Right atrium auricular region (tissue), 2 donors: ENCODE measurements around the gene CDK5RAP2. TPM values are rescaled to one million over a fixed set of nuclear protein-coding genes. Genes with fewer than 3 reads are reported as not detected.

Experiments used
- DNase-seq: peaks from one replicate; pipeline ENCODE4 v3.0.0-alpha.2; 2019; ENCODE audit warnings: low spot score
- H3K27ac ChIP-seq, 2 donors: fragments of 200-600 bp; sonication (generic); 1 replicate in 1 of 2; 2 replicates in 1 of 2; pipeline ENCODE4 v1.5.1; 2016 to 2019
- H3K27me3 ChIP-seq, 2 donors: fragments of 200-600 bp; sonication (generic); one replicate each; pipeline versions ENCODE4 v1.5.1 to v1.6.0; 2017 to 2019
- H3K36me3 ChIP-seq: fragments of 200-600 bp; sonication (generic); one replicate; pipeline ENCODE4 v1.5.1; 2016
- H3K4me1 ChIP-seq, 2 donors: fragments of 200-600 bp; sonication (generic); one replicate each; pipeline versions ENCODE4 v1.5.1 to v1.6.0; 2017 to 2019
- H3K4me3 ChIP-seq, 2 donors: fragments of 200-600 bp; sonication (generic); 1 replicate in 1 of 2; 2 replicates in 1 of 2; pipeline ENCODE4 v1.5.1; 2017 to 2019; ENCODE audit warnings: mild to moderate bottlenecking in 1 of 2, moderate library complexity in 1 of 2
- H3K9me3 ChIP-seq, 2 donors: fragments of 200-600 bp; sonication (generic); one replicate each; pipeline ENCODE4 v1.5.1; 2019
- total RNA-seq, 2 donors: library from RNA; depleted of rRNA; stranded (reverse); fragments of >200 nt; gene quantifications; one replicate each; pipeline ENCODE4 v1.1.0, GENCODE V29; 2016
- TF ChIP-seq, protein P1 (sequence below), 2 donors: fragments of 200-600 bp; sonication (generic); IDR thresholded peaks; one replicate each; pipeline ENCODE4 v1.5.1; 2019; ENCODE audit warnings: antibody characterized with exemption in 2 of 2

CDK5RAP2 gene
- total RNA-seq, 2 donors from 2014 or later, result 36.7 to 40.4 TPM

GRCh38 chr9:120569556-120569955, 10.4 kb downstream of the CDK5RAP2 start:
- Histone ChIP-seq H3K27ac (no peak overlapping the region), H3K4me1 (peaks cover 0 to 26% of the 10 kb centered on the region in 2 donors), H3K27me3 (no peaks in the 10 kb centered on the region), H3K9me3 (no peaks in the 10 kb centered on the region), H3K4me3 (no peak overlapping the region), H3K36me3 (peaks cover 56% of the 10 kb centered on the region)
- DNase-seq, result no peak
- TF ChIP-seq, protein P1, sequence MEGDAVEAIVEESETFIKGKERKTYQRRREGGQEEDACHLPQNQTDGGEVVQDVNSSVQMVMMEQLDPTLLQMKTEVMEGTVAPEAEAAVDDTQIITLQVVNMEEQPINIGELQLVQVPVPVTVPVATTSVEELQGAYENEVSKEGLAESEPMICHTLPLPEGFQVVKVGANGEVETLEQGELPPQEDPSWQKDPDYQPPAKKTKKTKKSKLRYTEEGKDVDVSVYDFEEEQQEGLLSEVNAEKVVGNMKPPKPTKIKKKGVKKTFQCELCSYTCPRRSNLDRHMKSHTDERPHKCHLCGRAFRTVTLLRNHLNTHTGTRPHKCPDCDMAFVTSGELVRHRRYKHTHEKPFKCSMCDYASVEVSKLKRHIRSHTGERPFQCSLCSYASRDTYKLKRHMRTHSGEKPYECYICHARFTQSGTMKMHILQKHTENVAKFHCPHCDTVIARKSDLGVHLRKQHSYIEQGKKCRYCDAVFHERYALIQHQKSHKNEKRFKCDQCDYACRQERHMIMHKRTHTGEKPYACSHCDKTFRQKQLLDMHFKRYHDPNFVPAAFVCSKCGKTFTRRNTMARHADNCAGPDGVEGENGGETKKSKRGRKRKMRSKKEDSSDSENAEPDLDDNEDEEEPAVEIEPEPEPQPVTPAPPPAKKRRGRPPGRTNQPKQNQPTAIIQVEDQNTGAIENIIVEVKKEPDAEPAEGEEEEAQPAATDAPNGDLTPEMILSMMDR (IDR thresholded peaks at IDR 0.05), result no peak

GRCh38 chr9:120568816-120569215, 11.2 kb downstream of the CDK5RAP2 start:
- Histone ChIP-seq H3K4me1 (peaks cover 0 to 26% of the 10 kb centered on the region in 2 donors), H3K27ac (no peak overlapping the region), H3K27me3 (no peaks in the 10 kb centered on the region), H3K36me3 (peaks cover 63% of the 10 kb centered on the region), H3K9me3 (no peaks in the 10 kb centered on the region), H3K4me3 (no peak overlapping the region)
- TF ChIP-seq, protein P1 (IDR thresholded peaks at IDR 0.05), result no peak
- DNase-seq, result no peak

DNA sequence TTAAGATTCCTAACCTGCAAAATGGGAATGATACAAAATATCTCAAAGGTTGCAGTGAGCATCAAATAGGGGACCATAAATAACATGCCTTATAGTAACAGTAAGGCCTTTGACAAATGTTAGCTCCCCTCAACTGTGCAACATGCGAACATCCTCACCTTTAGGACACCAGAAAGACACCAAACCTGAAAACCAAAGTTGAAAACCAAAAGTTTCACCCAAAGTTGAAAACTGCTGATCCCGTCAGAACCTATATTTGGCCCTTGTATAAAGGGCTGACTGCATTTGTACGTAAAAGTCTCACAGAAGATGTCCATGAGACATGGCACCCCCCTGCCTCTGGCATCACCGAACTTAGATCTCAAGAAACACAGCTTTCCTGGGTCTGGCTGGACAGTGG, 12.1 kb downstream of the CDK5RAP2 start:
- peaks cover 0 to 24% of the 10 kb centered on the region in 2 donors for H3K4me1 ChIP-seq
- TF ChIP-seq, protein P1 (IDR thresholded peaks at IDR 0.05), result no peak
- no peaks in the 10 kb centered on the region for H3K9me3 ChIP-seq
- no peaks in the 10 kb centered on the region for H3K27me3 ChIP-seq
- no peak overlapping the region for H3K4me3 ChIP-seq
- no peak for DNase-seq
- H3K27ac ChIP-seq, result no peak overlapping the region
- H3K36me3 ChIP-seq, result peaks cover 69% of the 10 kb centered on the region

DNA sequence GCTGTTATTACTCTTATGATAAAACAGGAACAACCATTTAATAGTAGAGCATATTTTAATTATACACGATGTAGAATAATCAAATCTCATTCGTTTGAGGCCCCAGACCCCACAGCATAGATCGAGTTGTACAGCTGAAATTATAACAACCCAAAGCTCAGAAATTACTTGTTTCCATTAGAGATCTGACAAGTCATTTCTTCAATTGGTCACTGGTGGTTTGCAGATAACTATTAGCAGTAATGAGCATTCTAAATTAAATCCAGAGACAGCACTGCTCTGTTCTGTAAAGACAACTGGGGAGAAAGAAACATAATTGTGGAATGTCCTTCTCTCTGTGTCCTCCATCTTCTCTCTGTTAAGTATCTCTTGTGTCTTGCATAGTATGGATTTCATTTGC, 12.9 kb downstream of the CDK5RAP2 start:
- Histone ChIP-seq H3K4me3 (no peak overlapping the region), H3K36me3 (peaks cover 69% of the 10 kb centered on the region), H3K27ac (no peak overlapping the region), H3K9me3 (no peaks in the 10 kb centered on the region), H3K4me1 (peaks cover 0 to 17% of the 10 kb centered on the region in 2 donors), H3K27me3 (no peaks in the 10 kb centered on the region)
- TF ChIP-seq, protein P1 (IDR thresholded peaks at IDR 0.05), result no peak
- DNase-seq, result no peak

DNA sequence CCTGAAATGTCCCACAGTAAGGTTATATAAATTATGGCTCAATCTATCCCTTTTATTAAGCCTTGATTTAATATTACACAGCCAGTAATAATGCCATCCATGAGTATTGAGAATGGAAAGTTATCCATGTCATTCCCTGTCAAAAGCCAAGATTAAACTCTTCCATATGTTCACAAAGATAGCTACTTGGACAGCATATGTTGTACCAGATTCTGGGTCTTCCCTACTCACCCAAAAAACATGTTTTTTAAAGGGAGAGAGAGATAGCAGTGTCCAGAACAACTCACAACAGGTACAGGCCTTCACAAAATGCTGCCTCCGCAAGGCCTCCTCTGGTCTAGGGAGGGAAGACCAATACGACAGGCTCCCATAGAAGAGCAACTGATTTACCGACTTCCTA, 15.4 kb downstream of the CDK5RAP2 start:
- H3K27me3 ChIP-seq, result no peaks in the 10 kb centered on the region
- no peak overlapping the region for H3K4me3 ChIP-seq
- no peak for DNase-seq
- no peaks in the 10 kb centered on the region for H3K9me3 ChIP-seq
- no peaks in the 10 kb centered on the region for H3K4me1 ChIP-seq
- H3K27ac ChIP-seq, result no peak overlapping the region
- TF ChIP-seq, protein P1 (IDR thresholded peaks at IDR 0.05), result no peak
- peaks cover 51% of the 10 kb centered on the region for H3K36me3 ChIP-seq

- Histone ChIP-seq H3K4me1 (no peaks in the 10 kb centered on the region), H3K27ac (no peak overlapping the region), H3K4me3 (no peak overlapping the region), H3K9me3 (no peaks in the 10 kb centered on the region), H3K36me3 (peaks cover 43% of the 10 kb centered on the region), H3K27me3 (no peaks in the 10 kb centered on the region)
- TF ChIP-seq, protein P1 (IDR thresholded peaks at IDR 0.05), result no peak
- DNase-seq, result no peak
Observed at GRCh38 chr9:120562861-120563443, 17.0 kb downstream of the CDK5RAP2 start.
